ENCODE data around the gene ZNF442. TPM values are rescaled to one million over a fixed set of nuclear protein-coding genes. Genes with fewer than 3 reads are reported as not detected.

ZNF442 gene
- 0.94 and 2.5 TPM in 2 replicates for total RNA-seq

DNA sequence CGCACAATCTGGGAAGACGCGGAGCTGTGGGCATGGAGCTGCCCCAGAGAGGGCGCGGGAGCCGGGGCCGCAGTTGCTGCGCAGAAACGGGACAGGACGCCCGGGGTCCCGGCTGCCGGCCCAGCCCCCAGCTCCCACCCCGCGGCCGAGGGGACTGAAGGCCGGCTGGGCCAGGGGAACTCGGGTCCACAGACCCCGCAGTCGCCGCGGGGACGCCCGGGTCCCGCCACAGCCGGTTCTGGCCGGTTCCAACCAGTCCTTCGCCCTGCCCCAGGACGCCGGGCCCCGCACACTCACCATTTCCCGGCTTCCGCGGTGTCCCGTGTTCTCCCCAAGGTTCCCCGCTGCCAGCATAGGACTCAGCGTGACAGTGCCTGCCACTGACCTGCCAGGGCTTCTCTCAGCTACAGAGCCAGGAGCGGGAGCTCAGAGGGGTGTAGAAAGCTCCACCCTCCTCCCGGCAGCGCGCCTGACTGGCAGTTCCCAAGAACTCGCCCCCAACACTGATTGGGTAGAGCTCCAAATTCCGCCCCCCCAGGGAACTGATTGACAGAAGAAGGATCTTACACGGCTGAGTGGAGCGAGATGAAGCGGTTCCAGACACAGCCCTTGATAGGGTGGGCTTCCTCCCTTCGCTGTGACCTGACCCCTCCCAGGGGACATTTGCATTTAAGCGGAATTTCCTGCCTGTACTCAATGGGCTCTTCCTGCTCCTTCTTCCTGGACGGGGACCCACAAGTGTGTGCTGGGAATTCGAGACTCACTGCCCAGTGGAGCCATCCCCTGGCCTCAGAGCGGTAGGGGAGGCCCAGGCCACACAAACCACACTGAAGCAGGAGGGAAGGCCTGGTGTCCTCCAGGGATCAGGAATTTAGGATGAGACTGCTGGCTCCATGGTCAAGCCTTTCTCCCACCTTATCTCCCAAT, at the start of gene ZNF442:
Gene ZNF442 (minus strand): TSS at position 448 of the 927 bp plus-strand sequence. CDS start 2,052 bp downstream, outside the sequence.

DNA sequence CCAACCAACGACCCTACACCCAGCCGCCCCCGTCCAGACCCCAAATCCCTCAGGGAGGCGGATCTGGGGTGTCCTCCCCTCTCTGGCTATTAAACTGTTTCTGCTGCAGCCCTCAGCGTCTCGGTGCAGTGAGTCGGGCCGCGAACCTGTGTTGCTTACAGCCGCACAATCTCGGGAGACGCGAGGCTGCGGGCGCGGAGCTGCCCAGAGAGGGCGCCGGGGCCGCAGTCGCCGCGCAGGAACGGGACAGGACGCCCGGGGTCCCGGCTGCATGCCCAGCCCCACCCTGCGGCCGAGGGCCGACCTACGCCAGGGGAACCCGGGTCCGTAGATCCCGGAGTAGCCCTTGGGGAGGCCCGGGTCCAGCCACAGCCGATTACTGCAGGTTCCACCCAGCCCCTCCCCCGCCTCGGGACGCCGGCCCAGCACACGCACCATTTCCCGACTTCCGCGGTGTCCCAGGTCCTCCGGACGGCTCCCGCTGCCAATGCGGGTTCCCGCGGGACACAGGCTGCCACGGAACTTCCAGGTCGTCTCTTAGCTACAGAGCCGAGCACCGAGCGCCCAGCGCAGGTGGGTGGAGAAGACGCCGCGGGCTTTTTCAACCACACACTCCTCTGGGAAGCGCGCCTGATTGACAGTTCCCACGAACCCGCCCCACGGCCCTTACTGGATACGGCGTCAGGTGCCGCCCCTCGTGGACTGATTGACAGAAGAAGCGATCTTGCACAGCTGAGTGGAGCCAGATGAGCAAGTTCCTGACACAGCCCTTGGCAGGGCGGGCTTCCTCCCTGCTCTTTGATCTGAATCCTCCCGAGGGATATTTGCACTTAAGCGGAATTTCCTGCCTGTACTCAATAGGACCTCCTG, 35.4 kb upstream of the ZNF442 start, which contains the start of gene ZNF799:
Gene ZNF799 (minus strand): TSS at position 639 of the 870 bp plus-strand sequence. CDS start 201 bp downstream, at position 438.

DNA sequence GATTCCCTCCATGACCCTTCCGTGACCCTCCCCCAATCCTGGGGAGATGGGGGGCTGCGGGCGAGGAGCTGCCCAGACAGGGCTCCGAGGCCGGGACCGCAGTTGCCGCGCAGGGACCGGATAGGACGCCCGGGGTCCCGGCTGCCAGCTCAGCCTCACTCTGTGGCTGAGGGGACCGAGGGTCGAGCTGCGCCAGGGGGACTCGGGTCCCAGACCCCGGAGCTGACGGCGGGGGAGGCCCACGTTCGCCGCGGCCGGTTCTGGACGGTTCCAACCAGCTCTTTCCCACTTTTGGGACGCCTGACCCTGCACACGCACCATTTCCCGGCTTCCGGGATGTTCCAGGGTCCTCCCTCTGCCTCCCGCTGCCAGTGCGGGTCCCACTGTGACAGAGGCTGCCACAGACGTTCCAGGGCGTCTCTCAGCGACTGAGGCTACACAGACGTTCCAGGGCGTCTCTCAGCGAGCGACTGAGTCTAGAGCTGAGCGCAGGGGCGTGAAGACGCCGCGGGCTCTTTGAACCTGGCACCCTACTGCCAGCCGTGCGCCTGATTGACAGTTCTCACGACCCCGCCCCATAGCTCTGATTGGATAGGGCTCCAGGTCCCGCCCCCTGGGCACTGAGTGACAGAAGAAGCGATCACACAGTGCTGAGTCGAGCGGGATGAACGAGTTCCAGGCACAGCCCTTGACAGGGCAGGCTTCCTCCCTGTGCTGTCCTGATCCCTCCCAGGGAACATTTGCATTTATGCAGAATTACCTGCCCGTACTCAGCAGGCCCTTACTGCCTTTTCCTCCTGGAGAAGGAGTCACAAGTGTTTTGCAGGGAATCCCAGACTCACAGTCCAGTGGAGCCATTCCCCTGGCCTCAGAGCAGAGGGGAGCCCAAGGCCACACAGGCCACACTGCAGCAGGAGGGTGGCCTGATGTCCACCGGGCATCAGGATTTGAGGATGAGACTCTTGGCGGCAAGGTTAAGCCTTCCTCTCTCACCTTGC, 32.0 kb downstream of the ZNF442 start, which contains the start of gene ZNF563:
Gene ZNF563 (minus strand): TSS at position 472 of the 998 bp plus-strand sequence. CDS start 151 bp downstream, at position 321.

Other genes with a start within 250 kb of the ZNF442 start
- 1.9 and 2.1 TPM in 2 replicates for gene ZNF20, start 225.3 kb downstream of the ZNF442 start, total RNA-seq
- gene ZNF625, start 208.9 kb downstream of the ZNF442 start, total RNA-seq, result 4.1 and 6.7 TPM in 2 replicates
- 2.5 and 3.6 TPM in 2 replicates for gene ZNF136, start 202.6 kb downstream of the ZNF442 start, total RNA-seq
- gene ZNF44, start 70.8 kb downstream of the ZNF442 start, total RNA-seq, result 2.2 and 2.3 TPM in 2 replicates
- gene ZNF563, start 32.0 kb downstream of the ZNF442 start, total RNA-seq, result 3.4 and 3.7 TPM in 2 replicates
- gene ZNF799, start 35.6 kb upstream of the ZNF442 start, total RNA-seq, result 2.7 and 5.4 TPM in 2 replicates
- 1.3 and 1.8 TPM in 2 replicates for gene ZNF443, start 75.3 kb upstream of the ZNF442 start, total RNA-seq
- gene ZNF709, start 119.1 kb upstream of the ZNF442 start, total RNA-seq, result 0.13 and 1.4 TPM in 2 replicates
- gene ZNF564, start 185.8 kb upstream of the ZNF442 start, total RNA-seq, result 3.8 and 4.0 TPM in 2 replicates
- gene ZNF490, start 245.1 kb upstream of the ZNF442 start, total RNA-seq, result 4.5 and 8.0 TPM in 2 replicates
- gene ZNF791, start 245.2 kb upstream of the ZNF442 start, total RNA-seq, result 9.2 and 17.8 TPM in 2 replicates